Glutamatergic neuron (in vitro differentiated cells): ENCODE measurements around the gene CASD1. TPM values are rescaled to one million over a fixed set of nuclear protein-coding genes. Genes with fewer than 3 reads are reported as not detected.

Experiments
- DNase-seq: peaks from one replicate; pipeline ENCODE4 v3.0.0; 2022
- H3K27ac Mint-ChIP-seq: one replicate; pipeline ENCODE4 v1.8.0; 2020; ENCODE audit warnings: mild to moderate bottlenecking, mixed read lengths, inconsistent platforms; ENCODE audit not compliant: unreplicated experiment
- H3K27me3 Mint-ChIP-seq: one replicate; pipeline ENCODE4 v1.8.0; 2020; ENCODE audit warnings: mild to moderate bottlenecking, moderate library complexity, mixed read lengths, inconsistent platforms; ENCODE audit not compliant: unreplicated experiment
- H3K36me3 Mint-ChIP-seq: one replicate; pipeline ENCODE4 v1.8.0; 2020; ENCODE audit warnings: mild to moderate bottlenecking, mixed read lengths, inconsistent platforms; ENCODE audit not compliant: unreplicated experiment
- H3K4me1 Mint-ChIP-seq: one replicate; pipeline ENCODE4 v1.8.0; 2020; ENCODE audit warnings: mild to moderate bottlenecking, low read depth, mixed read lengths, inconsistent platforms; ENCODE audit not compliant: unreplicated experiment
- H3K4me3 Mint-ChIP-seq: one replicate; pipeline ENCODE4 v1.8.0; 2020; ENCODE audit warnings: mild to moderate bottlenecking, mixed read lengths, inconsistent platforms; ENCODE audit not compliant: unreplicated experiment
- H3K9me3 Mint-ChIP-seq: one replicate; pipeline ENCODE4 v1.8.0; 2020; ENCODE audit warnings: mild to moderate bottlenecking, moderate library complexity, mixed read lengths, inconsistent platforms; ENCODE audit not compliant: unreplicated experiment
- total RNA-seq: library from RNA; stranded (reverse); fragmentation: NEBNext Ultra II Directional; extraction: Animal tissue kit (Norgen Biotek cat#: 25700); gene quantifications from one replicate; pipeline ENCODE4 v1.2.1, GENCODE V29; 2021; ENCODE audit not compliant: unreplicated experiment
- TF ChIP-seq, protein P1 (sequence below): fragments of 200-600 bp; sonication (generic); IDR thresholded peaks from one replicate; pipeline ENCODE4 v1.5.0; 2021; ENCODE audit not compliant: partially characterized antibody, unreplicated experiment

Gene CASD1
- total RNA-seq, 1 donor from 2014 or later: 117 TPM

DNA sequence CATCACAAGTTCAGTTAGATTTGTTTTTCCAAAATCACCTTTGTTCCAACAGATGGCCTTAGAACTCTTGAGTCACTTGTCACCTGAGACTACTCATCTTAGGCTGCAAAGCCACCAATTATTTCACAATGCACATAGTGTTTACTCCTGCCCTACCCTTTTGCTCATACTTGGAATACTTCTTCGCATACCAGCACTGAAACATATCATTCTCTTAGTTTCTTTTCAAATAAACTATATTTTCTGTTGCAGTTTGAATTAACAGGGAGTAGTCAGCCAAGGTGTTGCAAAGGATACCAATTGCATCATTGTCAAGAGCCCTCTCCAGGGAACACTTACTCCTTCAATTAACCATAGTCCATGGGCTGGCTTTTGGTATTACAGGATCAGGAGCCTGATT is 71.0 kb downstream of the CASD1 start:
- Mint-ChIP-seq H3K36me3 (peaks cover 13% of the 10 kb centered on the region), H3K27me3 (no peaks in the 10 kb centered on the region), H3K4me1 (no peaks in the 10 kb centered on the region), H3K27ac (no peak overlapping the region), H3K9me3 (peaks cover 5% of the 10 kb centered on the region), H3K4me3 (no peak overlapping the region)
- no peak for DNase-seq
- TF ChIP-seq, protein P1, sequence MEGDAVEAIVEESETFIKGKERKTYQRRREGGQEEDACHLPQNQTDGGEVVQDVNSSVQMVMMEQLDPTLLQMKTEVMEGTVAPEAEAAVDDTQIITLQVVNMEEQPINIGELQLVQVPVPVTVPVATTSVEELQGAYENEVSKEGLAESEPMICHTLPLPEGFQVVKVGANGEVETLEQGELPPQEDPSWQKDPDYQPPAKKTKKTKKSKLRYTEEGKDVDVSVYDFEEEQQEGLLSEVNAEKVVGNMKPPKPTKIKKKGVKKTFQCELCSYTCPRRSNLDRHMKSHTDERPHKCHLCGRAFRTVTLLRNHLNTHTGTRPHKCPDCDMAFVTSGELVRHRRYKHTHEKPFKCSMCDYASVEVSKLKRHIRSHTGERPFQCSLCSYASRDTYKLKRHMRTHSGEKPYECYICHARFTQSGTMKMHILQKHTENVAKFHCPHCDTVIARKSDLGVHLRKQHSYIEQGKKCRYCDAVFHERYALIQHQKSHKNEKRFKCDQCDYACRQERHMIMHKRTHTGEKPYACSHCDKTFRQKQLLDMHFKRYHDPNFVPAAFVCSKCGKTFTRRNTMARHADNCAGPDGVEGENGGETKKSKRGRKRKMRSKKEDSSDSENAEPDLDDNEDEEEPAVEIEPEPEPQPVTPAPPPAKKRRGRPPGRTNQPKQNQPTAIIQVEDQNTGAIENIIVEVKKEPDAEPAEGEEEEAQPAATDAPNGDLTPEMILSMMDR: no peak

DNA sequence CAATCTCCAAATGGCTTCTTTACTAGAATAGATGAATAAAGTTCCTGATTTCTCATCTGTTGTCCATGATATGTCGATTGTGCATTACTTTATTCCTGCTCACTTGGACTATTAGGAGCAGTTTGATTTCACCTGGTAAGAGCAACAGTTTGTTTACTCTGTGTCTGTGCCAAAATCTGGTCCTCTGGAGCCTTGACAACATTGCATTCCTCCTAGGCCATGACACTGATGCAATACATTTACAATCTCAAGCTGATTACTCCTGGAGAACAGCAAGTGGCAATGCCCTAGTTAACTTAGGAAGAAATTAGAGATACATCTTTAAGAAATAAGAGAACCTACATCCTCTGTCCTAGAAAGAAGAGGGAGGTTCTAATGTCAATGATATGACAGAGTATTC is 74.5 kb downstream of the CASD1 start:
- Mint-ChIP-seq H3K36me3 (no peaks in the 10 kb centered on the region), H3K4me1 (no peaks in the 10 kb centered on the region), H3K27ac (no peak overlapping the region), H3K9me3 (peaks cover 3% of the 10 kb centered on the region), H3K4me3 (no peak overlapping the region), H3K27me3 (no peaks in the 10 kb centered on the region)
- TF ChIP-seq, protein P1: no peak
- DNase-seq: no peak

DNA sequence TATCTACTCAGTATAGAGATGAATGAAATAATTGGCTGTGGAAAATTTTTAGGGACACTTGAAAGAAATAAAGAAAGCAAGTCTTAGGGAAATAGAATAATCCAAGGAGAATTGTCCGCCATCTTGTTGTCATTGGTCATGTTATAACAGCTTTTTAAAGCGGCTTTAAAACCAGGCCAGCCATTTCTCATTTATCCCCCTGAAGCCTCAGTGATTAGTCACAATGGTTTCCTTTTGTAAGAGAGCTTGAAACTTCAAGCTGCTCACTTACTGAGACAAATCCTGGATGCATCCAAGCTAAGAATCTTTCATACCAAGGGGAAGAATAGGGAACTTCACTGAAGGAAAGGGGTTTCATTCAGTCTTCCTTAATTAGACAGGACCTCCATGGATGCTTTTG is 78.5 kb downstream of the CASD1 start:
- Mint-ChIP-seq H3K4me3 (no peak overlapping the region), H3K27me3 (no peaks in the 10 kb centered on the region), H3K27ac (no peak overlapping the region), H3K9me3 (no peaks in the 10 kb centered on the region), H3K36me3 (no peaks in the 10 kb centered on the region), H3K4me1 (no peaks in the 10 kb centered on the region)
- no peak for DNase-seq
- TF ChIP-seq, protein P1: no peak

DNA sequence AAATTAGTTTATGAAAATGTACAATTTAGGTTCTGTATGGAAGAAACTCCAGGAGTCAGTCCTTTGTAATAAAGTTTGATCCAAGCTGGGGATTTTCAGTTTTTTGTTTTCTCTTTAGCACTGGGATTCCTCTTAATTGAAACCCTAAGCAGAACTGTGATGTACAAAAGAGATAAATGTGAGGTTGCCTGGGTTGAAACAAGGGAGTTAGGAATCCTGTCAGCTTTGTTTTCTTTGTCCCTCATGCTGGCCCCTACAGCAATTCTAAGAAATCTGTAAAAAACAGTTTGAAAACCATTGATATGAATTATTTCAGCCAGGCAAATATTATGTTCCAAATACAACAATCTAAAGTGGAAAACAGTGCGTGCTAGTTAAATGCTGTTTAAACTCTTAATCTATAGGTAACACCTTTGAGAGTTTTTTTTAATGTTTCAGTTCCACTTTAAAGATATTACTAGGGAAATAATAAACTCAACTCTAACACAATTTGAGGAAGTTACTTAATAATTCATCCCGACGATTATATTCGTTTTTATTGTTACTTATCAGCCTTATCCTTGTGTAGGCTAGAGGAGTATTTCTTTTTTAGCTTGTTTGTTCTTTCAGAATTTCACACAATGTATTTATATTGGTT is 81.0 kb downstream of the CASD1 start:
- TF ChIP-seq, protein P1: no peak
- no peaks in the 10 kb centered on the region for H3K36me3 Mint-ChIP-seq
- H3K4me1 Mint-ChIP-seq: no peaks in the 10 kb centered on the region
- H3K9me3 Mint-ChIP-seq: no peaks in the 10 kb centered on the region
- no peaks in the 10 kb centered on the region for H3K27me3 Mint-ChIP-seq
- no peak overlapping the region for H3K4me3 Mint-ChIP-seq
- no peak for DNase-seq
- no peak overlapping the region for H3K27ac Mint-ChIP-seq

DNA sequence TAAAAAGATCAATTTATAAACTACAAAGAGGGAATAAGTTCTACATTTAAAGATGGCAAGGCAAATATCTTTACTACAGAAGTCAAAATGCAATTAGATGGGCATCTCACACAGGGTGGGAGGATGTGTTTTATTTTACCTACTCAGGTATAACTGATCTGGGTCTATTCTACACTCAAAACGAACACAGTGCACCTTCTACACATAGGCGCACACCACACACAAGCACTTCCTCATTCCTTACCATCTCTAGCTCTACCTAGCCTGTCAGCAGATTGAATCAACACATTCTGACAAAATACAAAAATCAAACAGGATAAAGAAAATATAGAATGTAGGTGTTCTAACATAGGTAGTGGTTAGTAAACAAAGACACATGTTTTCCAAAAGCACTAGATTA is 81.6 kb downstream of the CASD1 start:
- no peaks in the 10 kb centered on the region for H3K9me3 Mint-ChIP-seq
- no peaks in the 10 kb centered on the region for H3K4me1 Mint-ChIP-seq
- H3K27me3 Mint-ChIP-seq: no peaks in the 10 kb centered on the region
- no peak for DNase-seq
- H3K27ac Mint-ChIP-seq: no peak overlapping the region
- TF ChIP-seq, protein P1: no peak
- H3K4me3 Mint-ChIP-seq: no peak overlapping the region
- no peaks in the 10 kb centered on the region for H3K36me3 Mint-ChIP-seq
